HEK293 (cell line): ENCODE results near the gene HINFP.

Source experiments
- CTCF ChIP-seq: fragments of 450-650 bp; formaldehyde crosslinking; IDR thresholded peaks from 2 replicates; pipeline ENCODE4 v1.5.1; 2016; ENCODE audit warnings: missing biosample characterization, missing genetic modification characterization
- FEZF1 ChIP-seq: fragments of 450-650 bp; formaldehyde crosslinking; IDR thresholded peaks from 2 replicates; pipeline ENCODE4 v1.5.1; 2016; ENCODE audit warnings: missing biosample characterization, missing genetic modification characterization
- ZNF266 ChIP-seq: fragments of 450-650 bp; formaldehyde crosslinking; IDR thresholded peaks from 2 replicates; pipeline ENCODE4 v1.5.1; 2016; ENCODE audit warnings: missing biosample characterization, missing genetic modification characterization, low read depth
- ZNF626 ChIP-seq: fragments of 450-650 bp; sonication (Bioruptor Pico); formaldehyde crosslinking; IDR thresholded peaks from 2 replicates; pipeline ENCODE4 v1.5.1; 2018; ENCODE audit warnings: missing biosample characterization, missing genetic modification characterization, inconsistent platforms
- ZNF76 ChIP-seq: fragments of 450-650 bp; formaldehyde crosslinking; IDR thresholded peaks from 2 replicates; pipeline ENCODE4; 2016; ENCODE audit warnings: low read depth, missing biosample characterization, missing genetic modification characterization, borderline replicate concordance
- TF ChIP-seq, protein P1 (sequence below): fragments of 450-650 bp; formaldehyde crosslinking; IDR thresholded peaks from 2 replicates; pipeline ENCODE4 v1.5.1; 2016; ENCODE audit warnings: missing biosample characterization, missing genetic modification characterization

DNA sequence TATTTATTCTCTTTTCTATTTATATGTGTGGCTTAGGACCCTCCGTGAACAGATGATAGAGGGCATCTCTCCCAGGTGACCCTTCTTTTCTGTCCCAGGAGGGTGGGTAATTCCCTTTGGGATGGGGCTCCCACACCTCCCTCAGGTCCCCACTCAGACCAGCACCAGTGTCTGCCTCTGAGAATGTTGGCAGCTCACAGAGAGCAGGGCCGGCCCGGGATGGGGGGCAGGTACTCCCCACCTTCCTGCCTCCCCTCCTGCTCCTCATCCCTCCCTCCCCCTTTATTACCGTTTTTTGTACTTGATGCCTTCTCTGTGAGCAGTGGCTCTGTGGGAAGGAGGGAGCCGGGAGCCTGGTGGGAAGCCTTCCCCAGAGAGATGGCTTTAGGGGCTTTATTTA, 4.8 kb upstream of the HINFP start:
- TF ChIP-seq, protein P1, sequence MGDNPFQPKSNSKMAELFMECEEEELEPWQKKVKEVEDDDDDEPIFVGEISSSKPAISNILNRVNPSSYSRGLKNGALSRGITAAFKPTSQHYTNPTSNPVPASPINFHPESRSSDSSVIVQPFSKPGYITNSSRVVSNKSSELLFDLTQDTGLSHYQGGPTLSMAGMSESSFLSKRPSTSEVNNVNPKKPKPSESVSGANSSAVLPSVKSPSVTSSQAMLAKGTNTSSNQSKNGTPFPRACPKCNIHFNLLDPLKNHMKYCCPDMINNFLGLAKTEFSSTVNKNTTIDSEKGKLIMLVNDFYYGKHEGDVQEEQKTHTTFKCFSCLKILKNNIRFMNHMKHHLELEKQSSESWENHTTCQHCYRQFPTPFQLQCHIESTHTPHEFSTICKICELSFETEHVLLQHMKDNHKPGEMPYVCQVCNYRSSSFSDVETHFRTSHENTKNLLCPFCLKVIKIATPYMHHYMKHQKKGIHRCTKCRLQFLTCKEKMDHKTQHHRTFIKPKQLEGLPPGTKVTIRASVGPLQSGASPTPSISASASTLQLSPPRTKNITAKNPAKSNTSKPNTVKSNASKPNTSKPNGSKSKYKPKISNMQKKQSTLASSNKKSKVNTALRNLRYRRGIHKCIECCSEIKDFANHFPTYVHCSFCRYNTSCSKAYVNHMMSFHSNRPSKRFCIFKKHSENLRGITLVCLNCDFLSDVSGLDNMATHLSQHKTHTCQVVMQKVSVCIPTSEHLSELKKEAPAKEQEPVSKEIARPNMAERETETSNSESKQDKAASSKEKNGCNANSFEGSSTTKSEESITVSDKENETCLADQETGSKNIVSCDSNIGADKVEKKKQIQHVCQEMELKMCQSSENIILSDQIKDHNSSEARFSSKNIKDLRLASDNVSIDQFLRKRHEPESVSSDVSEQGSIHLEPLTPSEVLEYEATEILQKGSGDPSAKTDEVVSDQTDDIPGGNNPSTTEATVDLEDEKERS (tag by site-specific recombination) = no peak
- TF ChIP-seq CTCF (no peak), ZNF266 (no peak), ZNF626 (tag by site-specific recombination) (no peak), FEZF1 (tag by site-specific recombination) (no peak), ZNF76 (no peak)
